Activated CD4-positive, alpha-beta T cell treated with anti-CD3 and anti-CD28 coated beads, Interleukin-2, amount 10 ng/mL, durations not matched to agents 24 days and 14 days (primary cell): ENCODE results near the gene FNDC11. TPM values are rescaled to one million over a fixed set of nuclear protein-coding genes. Genes with fewer than 3 reads are reported as not detected.

Experiments used
- DNase-seq: peaks from one replicate; pipeline ENCODE4 v3.0.0; 2022
- H3K27ac Mint-ChIP-seq: one replicate; pipeline ENCODE4 v1.8.0; 2022; ENCODE audit warnings: mild to moderate bottlenecking, mixed read lengths
- H3K27me3 Mint-ChIP-seq: one replicate; pipeline ENCODE4 v1.8.0; 2022; ENCODE audit warnings: mixed read lengths
- H3K36me3 Mint-ChIP-seq: one replicate; pipeline ENCODE4 v1.8.0; 2022; ENCODE audit warnings: low read depth, mild to moderate bottlenecking, mixed read lengths
- H3K4me1 Mint-ChIP-seq: one replicate; pipeline ENCODE4 v1.8.0; 2021; ENCODE audit warnings: mixed read lengths
- H3K4me3 Mint-ChIP-seq: one replicate; pipeline ENCODE4 v1.8.0; 2022; ENCODE audit warnings: mild to moderate bottlenecking, moderate library complexity, mixed read lengths
- H3K9me3 Mint-ChIP-seq: one replicate; pipeline ENCODE4 v1.8.0; 2021; ENCODE audit warnings: mixed read lengths
- intact Hi-C: fragments of 100-400 bp; cut with micrococcal nuclease; formaldehyde crosslinking; loops from one replicate; pipeline ENCODE4 v1.15.1; 2023
- total RNA-seq: library from RNA; stranded (reverse); gene quantifications from 2 replicates; pipeline ENCODE4 v1.2.3, GENCODE V29; 2022

Gene FNDC11
- total RNA-seq, 1 donor from 2014 or later: 0.16 TPM

DNA sequence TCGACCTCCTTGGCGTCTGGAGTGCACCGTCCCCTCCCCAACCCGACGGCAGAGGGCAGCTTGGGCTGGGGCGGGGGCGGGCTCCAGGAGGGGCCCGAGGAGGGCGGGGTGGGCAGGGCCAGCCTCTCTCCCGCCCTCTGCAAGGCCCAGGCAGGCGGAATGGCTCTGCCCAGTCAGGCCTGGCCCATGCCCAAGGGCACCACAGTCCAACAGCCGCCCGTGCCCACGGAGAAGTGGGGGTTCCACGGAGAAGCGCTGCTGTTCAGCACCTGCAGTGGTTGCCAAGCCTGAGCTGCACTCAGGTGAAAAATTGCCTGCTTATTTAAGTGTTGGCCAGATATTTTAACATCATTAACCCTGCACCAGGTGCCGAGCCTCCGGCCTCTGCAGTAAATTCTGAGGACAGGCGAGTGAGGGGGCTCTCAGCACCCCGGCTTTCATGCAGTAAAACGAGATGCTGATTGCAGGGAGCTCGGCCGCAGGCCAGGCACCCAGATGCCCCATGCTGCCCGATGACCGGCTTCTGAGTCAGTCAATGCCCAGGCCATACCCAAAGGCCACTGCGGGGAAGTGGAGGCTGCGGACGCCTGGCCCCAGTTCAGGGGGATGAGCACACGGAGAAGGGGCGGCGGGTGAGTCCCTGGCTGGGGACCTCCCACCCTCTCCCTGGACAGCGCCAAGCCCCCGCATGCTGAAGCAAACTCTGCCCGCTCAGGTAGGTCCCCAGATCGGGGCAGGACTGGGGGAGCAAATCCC lies 6.1 kb upstream of the FNDC11 start, which contains the start of gene SRMS:
TSS of gene SRMS (minus strand) at position 25 of the 756 bp plus-strand sequence. CDS start 286 bp downstream, outside the sequence.
- intact Hi-C loops: no loop called here
- Mint-ChIP-seq H3K9me3 (no peaks in the 10 kb centered on the region), H3K4me1 (peaks cover 13% of the 10 kb centered on the region), H3K27ac (no peak within 1 kb of the TSS), H3K4me3 (no peak within 1 kb of the TSS), H3K36me3 (no peaks in the 10 kb centered on the region), H3K27me3 (peaks cover 22% of the 10 kb centered on the region)
- no peak for DNase-seq

DNA sequence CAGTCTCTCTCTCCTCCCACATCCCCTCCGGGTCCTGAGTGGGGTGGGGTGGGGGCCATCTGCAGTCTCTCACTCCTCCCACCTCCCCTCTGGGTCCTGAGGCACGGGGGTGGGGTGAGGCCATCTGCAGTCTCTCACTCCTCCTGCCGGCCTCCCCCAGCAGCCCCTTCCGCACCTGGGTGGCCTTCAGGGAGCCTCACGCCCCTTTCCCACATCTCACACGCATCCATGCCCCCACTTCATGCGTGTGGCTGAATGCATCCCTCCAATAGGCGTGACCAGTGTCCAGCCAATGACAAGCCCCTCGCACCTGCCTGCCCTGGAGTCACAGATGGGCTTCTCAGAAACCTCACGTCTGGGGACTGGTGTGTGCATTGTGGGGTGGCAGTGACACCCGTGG lies 5.4 kb upstream of the FNDC11 start:
- H3K9me3 Mint-ChIP-seq: no peaks in the 10 kb centered on the region
- peaks cover 16% of the 10 kb centered on the region for H3K4me1 Mint-ChIP-seq
- no peaks in the 10 kb centered on the region for H3K36me3 Mint-ChIP-seq
- no peak overlapping the region for H3K4me3 Mint-ChIP-seq
- no peak for DNase-seq
- no peak overlapping the region for H3K27ac Mint-ChIP-seq
- intact Hi-C loops: no loop called here
- H3K27me3 Mint-ChIP-seq: peaks cover 22% of the 10 kb centered on the region

DNA sequence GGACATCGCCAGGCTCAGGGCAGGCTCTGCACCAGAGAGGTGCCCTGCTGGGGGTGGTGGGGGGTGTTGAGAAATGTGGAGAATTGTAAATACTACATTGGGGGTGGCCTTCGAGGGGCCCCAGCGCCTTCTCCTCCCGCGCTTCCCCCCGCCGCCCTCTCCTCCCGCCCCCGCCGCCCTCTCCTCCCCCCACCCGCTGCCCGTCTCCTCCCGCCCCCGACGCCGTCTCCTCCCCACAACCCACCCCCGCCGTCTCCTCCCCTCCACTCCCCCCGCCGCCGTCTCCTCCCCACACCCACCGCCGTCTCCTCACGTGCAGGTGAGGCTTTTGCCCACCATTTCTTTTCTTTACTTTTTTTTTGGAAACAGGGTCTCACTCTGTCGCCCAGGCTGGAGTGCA lies 4.9 kb upstream of the FNDC11 start:
- Mint-ChIP-seq H3K4me3 (no peak overlapping the region), H3K27me3 (peaks cover 22% of the 10 kb centered on the region), H3K36me3 (no peaks in the 10 kb centered on the region), H3K9me3 (no peaks in the 10 kb centered on the region), H3K27ac (no peak overlapping the region), H3K4me1 (peaks cover 16% of the 10 kb centered on the region)
- intact Hi-C loops: no loop called here
- no peak for DNase-seq

DNA sequence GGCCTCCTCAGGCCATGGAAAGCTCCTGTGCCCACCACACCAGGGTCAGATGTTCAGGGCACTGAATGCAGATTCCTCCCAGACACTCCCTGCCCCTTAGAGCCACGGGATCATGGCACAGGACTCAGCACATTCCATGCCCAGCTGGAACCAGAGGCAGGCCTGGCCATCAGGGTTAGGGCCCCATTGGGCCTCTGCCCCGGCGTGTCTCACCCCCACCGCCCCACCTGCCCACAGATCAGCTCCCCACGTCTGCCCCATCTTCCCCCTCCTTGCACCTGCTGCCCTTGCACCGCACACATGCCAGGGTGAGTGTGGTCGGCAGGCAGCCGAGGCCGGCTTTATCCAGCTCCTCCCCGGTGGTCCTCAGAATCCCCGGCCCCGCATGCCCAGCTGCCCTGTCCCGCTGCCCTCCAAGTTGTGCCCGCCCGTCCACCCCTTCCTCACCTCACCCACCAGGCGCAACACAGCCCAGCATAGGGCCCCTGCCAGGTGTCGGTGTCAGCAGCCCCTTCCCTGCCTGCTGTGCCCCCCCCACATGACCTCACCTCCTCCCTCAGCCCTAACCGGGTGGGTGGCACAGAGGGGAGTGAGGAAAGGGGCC lies 4.2 kb upstream of the FNDC11 start:
- H3K4me1 Mint-ChIP-seq: peaks cover 16% of the 10 kb centered on the region
- H3K27me3 Mint-ChIP-seq: peaks cover 22% of the 10 kb centered on the region
- H3K27ac Mint-ChIP-seq: no peak overlapping the region
- H3K4me3 Mint-ChIP-seq: no peak overlapping the region
- intact Hi-C loops: no loop called here
- no peaks in the 10 kb centered on the region for H3K9me3 Mint-ChIP-seq
- no peaks in the 10 kb centered on the region for H3K36me3 Mint-ChIP-seq
- DNase-seq: no peak

DNA sequence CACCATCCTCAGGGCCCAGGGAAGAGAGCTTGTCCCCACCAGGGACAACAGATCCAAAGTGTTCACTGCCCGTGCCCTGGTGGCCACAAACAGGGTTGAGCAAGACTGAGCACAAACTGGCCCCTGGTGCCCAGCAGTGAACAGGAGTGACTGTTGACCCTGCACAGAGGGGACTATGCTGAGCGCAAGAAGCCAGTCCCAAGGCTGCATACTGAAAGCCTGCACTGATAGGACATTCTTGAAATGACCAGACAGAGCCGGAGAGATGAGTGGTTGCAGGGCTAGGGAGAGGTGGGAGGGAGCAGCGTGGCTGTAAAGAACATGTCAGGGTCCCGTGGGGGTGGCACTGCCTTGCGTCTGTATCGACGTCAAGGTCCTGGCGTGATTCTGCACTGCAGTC lies 2.9 kb upstream of the FNDC11 start:
- Mint-ChIP-seq H3K4me1 (peaks cover 12% of the 10 kb centered on the region), H3K4me3 (no peak overlapping the region), H3K9me3 (no peaks in the 10 kb centered on the region), H3K27ac (peak overlapping the region; percentile 35), H3K27me3 (peaks cover 20% of the 10 kb centered on the region), H3K36me3 (no peaks in the 10 kb centered on the region)
- intact Hi-C loops: no loop called here
- no peak for DNase-seq

DNA sequence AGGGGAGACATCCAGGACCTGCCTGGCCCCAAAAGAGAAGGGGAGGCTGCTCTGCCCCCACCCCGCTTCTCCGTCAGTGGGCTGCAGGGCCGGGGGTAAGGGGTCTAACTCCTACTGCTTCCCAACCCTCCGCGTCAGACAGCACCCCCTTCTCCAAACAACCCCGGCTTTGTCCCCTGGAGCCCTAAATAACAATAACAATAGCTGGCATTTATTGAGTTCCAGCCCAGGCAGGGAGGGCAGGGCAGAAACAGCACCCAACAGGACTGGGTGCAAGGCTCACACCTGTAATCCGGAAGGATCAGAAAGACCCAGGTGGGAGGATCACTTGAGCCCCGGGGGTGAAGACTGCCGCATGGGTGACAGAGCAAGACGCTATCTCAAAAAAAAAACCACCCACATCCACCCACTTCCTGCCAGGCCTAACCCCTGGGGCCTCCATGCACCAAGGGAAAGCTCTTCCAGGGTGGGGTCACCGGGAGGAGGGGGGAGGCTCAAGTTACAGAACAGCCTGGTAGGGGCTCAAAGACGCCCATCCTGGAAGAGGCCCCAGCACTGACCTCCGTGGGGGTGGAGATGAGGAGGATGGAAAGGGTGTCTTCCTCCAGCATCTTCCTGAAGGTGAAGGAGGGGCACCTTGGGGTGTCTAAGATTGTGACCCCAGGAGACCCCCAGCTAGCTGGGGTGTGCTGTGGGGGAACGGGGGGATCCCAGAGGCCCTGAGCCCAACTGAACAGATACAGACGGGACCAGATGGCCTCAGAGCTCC lies 1.3 kb upstream of the FNDC11 start:
- Mint-ChIP-seq H3K36me3 (peaks cover 5% of the 10 kb centered on the region), H3K4me3 (peak overlapping the region; percentile 77), H3K27me3 (peaks cover 15% of the 10 kb centered on the region), H3K4me1 (peaks cover 12% of the 10 kb centered on the region), H3K27ac (peak overlapping the region; percentile 76), H3K9me3 (no peaks in the 10 kb centered on the region)
- intact Hi-C loops: loop anchor here (1.0 kb wide), 4 partner anchors 15 to 87 kb away; partner anchors contain the start of genes GMEB2, PPDPF and PTK6
- peak; percentile 89 for DNase-seq

DNA sequence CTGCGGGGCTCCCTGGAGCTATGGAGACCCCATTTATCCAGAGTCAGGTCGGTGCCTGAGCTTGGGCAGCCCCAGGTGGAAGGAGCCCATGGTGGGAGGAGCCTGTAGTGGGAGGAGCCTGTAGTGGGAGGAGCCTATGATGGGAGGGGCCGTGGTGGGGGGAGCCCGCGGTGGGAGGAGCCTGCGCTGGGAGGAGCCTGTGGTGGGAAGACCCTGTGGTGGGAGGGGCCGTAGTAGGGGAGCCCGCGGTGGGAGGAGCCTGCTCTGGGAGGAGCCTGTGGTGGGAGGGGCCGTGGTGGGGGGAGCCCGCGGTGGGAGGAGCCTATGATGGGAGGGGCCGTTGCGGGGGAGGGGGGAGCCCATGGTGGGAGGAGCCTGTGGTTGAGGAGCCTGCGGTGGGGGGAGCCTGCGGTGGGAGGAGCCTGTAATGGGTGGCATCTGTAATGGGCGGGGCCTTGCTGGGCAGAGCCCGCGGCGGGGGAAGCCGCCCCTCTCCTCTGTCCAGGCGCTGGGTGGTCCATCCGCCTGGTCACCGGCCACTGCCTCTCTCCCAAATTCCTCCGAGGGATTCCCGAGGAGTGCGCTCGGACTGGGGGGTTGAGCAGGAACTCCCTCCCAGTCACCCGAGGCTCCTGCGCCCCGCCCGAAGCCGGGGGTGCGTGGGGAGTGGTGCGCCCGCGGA lies 567 bp upstream of the FNDC11 start:
- Mint-ChIP-seq H3K27me3 (peaks cover 15% of the 10 kb centered on the region), H3K4me1 (peaks cover 12% of the 10 kb centered on the region), H3K4me3 (peak overlapping the region; percentile 77), H3K27ac (peak overlapping the region; percentile 76), H3K36me3 (peaks cover 6% of the 10 kb centered on the region), H3K9me3 (no peaks in the 10 kb centered on the region)
- DNase-seq: peak; percentile 97
- intact Hi-C loops: loop anchor here (1.0 kb wide), 4 partner anchors 16 to 86 kb away; partner anchors contain the start of genes GMEB2, PPDPF and PTK6

DNA sequence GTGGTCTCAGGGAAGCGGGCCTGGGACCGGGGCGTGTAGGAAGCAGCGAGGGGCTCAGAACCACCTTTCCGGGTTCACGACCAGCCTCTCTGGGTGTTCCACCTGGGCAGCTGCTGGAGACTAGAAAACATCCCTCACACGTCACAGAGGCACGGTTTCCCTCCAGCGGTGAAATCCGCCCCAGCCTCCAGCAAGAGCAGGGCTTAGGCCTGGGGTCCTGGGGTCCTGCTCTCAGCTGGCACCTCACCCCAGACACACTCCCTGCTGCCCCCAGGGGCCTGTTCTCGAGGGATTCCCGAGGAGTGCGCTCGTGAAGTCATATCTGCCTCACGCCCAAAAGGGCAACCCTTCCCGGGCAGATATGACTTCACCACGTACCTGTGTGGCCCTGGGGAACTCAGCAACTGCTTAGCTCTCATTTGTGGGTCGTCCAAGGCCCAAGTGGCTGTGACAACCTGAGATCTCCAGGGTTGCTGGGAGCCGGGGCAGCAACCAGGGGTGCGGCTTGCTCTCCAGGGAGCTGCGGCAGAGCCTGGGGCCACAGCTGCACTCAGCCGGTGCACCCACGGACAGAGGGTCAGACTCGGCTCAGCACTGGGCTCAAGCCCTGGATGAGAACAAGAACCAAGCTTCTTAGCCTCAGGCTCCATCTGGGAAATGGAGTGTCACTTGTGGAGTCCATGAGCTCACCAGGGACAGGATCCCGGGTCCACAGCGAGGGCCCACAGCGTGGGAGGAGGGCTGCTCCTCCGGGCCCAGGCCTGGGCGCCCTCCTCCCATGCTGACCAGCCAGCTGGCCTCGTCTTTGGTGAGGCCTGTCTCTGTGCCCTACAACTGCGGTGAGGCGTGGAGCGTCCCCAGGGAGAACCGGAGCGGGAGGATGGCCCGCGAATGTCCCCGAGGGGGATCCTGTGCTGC lies 661 bp downstream of the FNDC11 start:
- Mint-ChIP-seq H3K9me3 (no peaks in the 10 kb centered on the region), H3K4me3 (peak overlapping the region; percentile 77), H3K4me1 (peaks cover 12% of the 10 kb centered on the region), H3K27me3 (peaks cover 9% of the 10 kb centered on the region), H3K27ac (no peak overlapping the region), H3K36me3 (peaks cover 13% of the 10 kb centered on the region)
- no peak for DNase-seq
- intact Hi-C loops: no loop called here

DNA sequence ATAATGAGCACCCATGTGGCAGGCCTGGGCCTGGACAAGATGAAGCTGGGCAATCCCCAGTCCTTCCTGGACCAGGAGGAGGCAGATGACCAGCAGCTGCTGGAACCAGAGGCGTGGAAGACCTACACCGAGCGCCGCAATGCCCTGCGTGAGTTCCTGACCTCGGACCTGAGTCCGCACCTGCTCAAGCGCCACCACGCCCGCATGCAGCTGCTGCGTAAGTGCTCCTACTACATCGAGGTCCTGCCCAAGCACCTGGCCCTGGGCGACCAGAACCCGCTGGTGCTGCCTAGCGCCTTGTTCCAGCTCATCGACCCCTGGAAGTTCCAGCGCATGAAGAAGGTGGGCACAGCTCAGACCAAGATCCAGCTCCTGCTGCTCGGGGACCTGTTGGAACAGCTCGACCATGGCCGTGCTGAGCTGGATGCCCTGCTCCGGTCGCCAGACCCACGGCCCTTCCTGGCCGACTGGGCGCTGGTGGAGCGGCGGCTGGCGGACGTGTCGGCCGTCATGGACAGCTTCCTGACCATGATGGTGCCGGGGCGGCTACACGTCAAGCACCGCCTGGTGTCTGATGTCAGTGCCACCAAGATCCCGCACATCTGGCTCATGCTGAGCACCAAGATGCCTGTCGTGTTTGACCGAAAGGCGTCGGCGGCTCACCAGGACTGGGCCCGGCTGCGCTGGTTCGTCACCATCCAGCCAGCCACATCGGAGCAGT lies 1.9 kb downstream of the FNDC11 start:
- DNase-seq: no peak
- Mint-ChIP-seq H3K27ac (no peak overlapping the region), H3K4me1 (peaks cover 12% of the 10 kb centered on the region), H3K9me3 (no peaks in the 10 kb centered on the region), H3K27me3 (peaks cover 5% of the 10 kb centered on the region), H3K4me3 (no peak overlapping the region), H3K36me3 (peaks cover 18% of the 10 kb centered on the region)
- intact Hi-C loops: no loop called here

DNA sequence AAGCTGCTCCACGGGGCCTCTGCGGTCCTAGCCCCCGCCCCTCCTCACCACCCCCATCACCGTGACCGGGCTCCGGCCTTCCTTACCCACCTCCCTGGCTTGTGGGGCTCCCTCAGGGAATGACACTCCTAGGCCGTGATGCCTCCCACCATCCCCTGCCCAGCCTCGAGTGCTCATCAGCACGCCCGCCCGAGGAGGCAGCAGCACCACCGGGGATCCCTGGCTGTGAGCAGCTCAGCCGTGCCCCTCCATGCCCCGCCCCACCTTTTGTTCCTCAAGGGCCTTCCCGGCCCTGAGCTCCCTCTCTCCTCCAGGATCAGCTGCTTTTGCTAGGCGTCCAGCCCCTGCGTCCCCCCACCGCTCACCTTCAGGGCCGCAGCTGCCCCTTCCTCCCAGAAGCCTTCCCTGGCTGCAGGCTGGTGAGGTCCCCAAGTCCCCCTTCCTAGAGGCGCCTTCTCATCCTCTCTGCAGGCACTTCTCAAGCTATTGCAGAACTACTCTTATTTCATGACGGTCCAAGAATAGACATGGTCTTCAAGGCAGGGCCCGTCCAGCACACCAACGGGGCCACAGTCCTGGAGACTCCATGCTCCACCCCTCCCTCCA lies 3.0 kb downstream of the FNDC11 start:
- Mint-ChIP-seq H3K4me1 (peaks cover 10% of the 10 kb centered on the region), H3K9me3 (no peaks in the 10 kb centered on the region), H3K27me3 (no peaks in the 10 kb centered on the region), H3K27ac (no peak overlapping the region), H3K4me3 (no peak overlapping the region), H3K36me3 (peaks cover 20% of the 10 kb centered on the region)
- DNase-seq: no peak
- intact Hi-C loops: no loop called here

DNA sequence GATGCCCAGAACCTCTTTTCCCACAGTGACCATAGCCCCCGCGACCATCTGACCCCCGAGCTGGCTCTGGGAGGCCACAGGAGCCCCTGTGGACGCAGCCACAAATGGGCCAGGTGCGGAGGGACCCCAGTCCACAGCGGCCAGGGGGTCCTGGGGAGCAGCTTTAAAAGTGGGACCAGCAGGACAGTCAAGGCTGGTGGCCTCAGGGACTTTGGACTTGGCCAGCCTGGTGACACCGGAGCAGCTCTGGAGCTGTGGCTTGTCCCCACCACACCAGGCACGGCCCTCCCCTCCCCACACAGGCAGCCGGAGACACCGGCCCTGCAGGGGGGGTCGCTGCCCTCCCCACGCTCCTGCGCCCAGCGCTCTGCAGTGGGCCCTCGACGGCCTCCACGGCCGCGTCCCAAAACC lies 3.5 kb downstream of the FNDC11 start:
- H3K36me3 Mint-ChIP-seq: peaks cover 20% of the 10 kb centered on the region
- H3K4me1 Mint-ChIP-seq: peaks cover 7% of the 10 kb centered on the region
- intact Hi-C loops: no loop called here
- no peak overlapping the region for H3K27ac Mint-ChIP-seq
- H3K27me3 Mint-ChIP-seq: no peaks in the 10 kb centered on the region
- no peak for DNase-seq
- H3K9me3 Mint-ChIP-seq: no peaks in the 10 kb centered on the region
- H3K4me3 Mint-ChIP-seq: no peak overlapping the region
